Smooth muscle cell (in vitro differentiated cells): ENCODE measurements around the gene RNF133. TPM values are rescaled to one million over a fixed set of nuclear protein-coding genes. Genes with fewer than 3 reads are reported as not detected.

ENCODE experiments used
- DNase-seq: peaks from one replicate; lab custom pipeline; 2025; ENCODE audit not compliant: unreplicated experiment; lab: John Stamatoyannopoulos, UW
- H2AFZ ChIP-seq: fragments of 200-600 bp; sonication (generic); 2 replicates; pipeline ENCODE4 v1.6.0; 2016; ENCODE audit warnings: antibody characterized with exemption, low read depth, mild to moderate bottlenecking
- H3F3A ChIP-seq: fragments of 200-600 bp; sonication (generic); 2 replicates; pipeline ENCODE4 v1.6.0; 2017; ENCODE audit warnings: antibody characterized with exemption, low read depth
- H3K27ac ChIP-seq: fragments of 200-600 bp; sonication (generic); 2 replicates; pipeline ENCODE4 v1.5.1; 2016; ENCODE audit warnings: low read depth, mild to moderate bottlenecking
- H3K27me3 ChIP-seq: fragments of 200-600 bp; sonication (generic); 2 replicates; pipeline ENCODE4 v1.6.1; 2016; ENCODE audit warnings: low read depth, mild to moderate bottlenecking
- H3K36me3 ChIP-seq: fragments of 200-600 bp; sonication (generic); 2 replicates; pipeline ENCODE4 v1.5.1; 2016; ENCODE audit warnings: low read depth
- H3K4me1 ChIP-seq: fragments of 200-600 bp; sonication (generic); 2 replicates; pipeline ENCODE4 v1.5.1; 2016; ENCODE audit warnings: low read depth
- H3K4me2 ChIP-seq: fragments of 200-600 bp; sonication (generic); 2 replicates; pipeline ENCODE4 v1.6.0; 2016; ENCODE audit warnings: mild to moderate bottlenecking
- H3K4me3 ChIP-seq: fragments of 200-600 bp; sonication (generic); 2 replicates; pipeline ENCODE4 v1.5.1; 2016; ENCODE audit warnings: mild to moderate bottlenecking
- H3K79me2 ChIP-seq: fragments of 200-600 bp; sonication (generic); 2 replicates; pipeline ENCODE4 v1.6.0; 2016; ENCODE audit warnings: low read depth, mild to moderate bottlenecking
- H3K9ac ChIP-seq: fragments of 200-600 bp; sonication (generic); 2 replicates; pipeline ENCODE4 v1.6.0; 2016; ENCODE audit warnings: low read depth
- H3K9me3 ChIP-seq: fragments of 200-600 bp; sonication (generic); replicated peaks from 2 replicates; pipeline ENCODE4 v1.5.1; 2016; ENCODE audit warnings: low read depth
- H4K20me1 ChIP-seq: fragments of 200-600 bp; sonication (generic); 2 replicates; pipeline ENCODE4 v1.6.0; 2016; ENCODE audit warnings: low read depth
- CTCF ChIP-seq: fragments of 200-600 bp; sonication (generic); IDR thresholded peaks from 2 replicates; pipeline ENCODE4 v1.5.1; 2017; ENCODE audit warnings: borderline replicate concordance, mild to moderate bottlenecking, antibody characterized with exemption; ENCODE audit not compliant: insufficient read depth, poor library complexity, severe bottlenecking
- WGBS: methylation state at CpG from one replicate; pipeline ENCODE4 v1.1.7; 2016; ENCODE audit warnings: low lambda C conversion rate; 5-methylcytosine and 5-hydroxymethylcytosine counted together
- polyA plus RNA-seq: library from polyadenylated mRNA; unstranded; fragments of >200 nt; fragmentation: Nextera tagmentation; extraction: Ambion mirVana; gene quantifications from 2 replicates; pipeline ENCODE4 v1.2.1, GENCODE V29; 2016
- total RNA-seq: library from RNA; depleted of rRNA; stranded (reverse); fragments of >200 nt; gene quantifications from 2 replicates; pipeline ENCODE4 v1.2.3, GENCODE V29; 2014

Gene RNF133
- total and polyA plus RNA-seq, 2 experiments from 2014 or later: 0.36 TPM; not detected in 1

- WGBS: 89% methylated on average over 2 of the region's 2 CpGs
- no peak overlapping the region for H3K27ac ChIP-seq
- no peak for TF ChIP-seq CTCF
Measured at GRCh38 chr7:122658856-122659255, 40.1 kb downstream of the RNF133 start.

GRCh38 chr7:122653685-122654084, 45.2 kb downstream of the RNF133 start:
- no peaks in the 10 kb centered on the region for H3K36me3 ChIP-seq
- no peaks in the 10 kb centered on the region for H4K20me1 ChIP-seq
- H3K27me3 ChIP-seq: no peaks in the 10 kb centered on the region
- 90% methylated on average over 5 of the region's 5 CpGs for WGBS
- H3K4me1 ChIP-seq: no peaks in the 10 kb centered on the region
- no peaks in the 10 kb centered on the region for H3F3A ChIP-seq
- no peak for TF ChIP-seq CTCF
- no peaks in the 10 kb centered on the region for H3K9me3 ChIP-seq
- H2AFZ ChIP-seq: no peak overlapping the region
- H3K4me3 ChIP-seq: no peak overlapping the region
- H3K27ac ChIP-seq: no peak overlapping the region
- no peaks in the 10 kb centered on the region for H3K79me2 ChIP-seq
- no peak for DNase-seq
- no peak overlapping the region for H3K4me2 ChIP-seq
- no peak overlapping the region for H3K9ac ChIP-seq

More at GRCh38 chr7:122658856-122659255, 40.1 kb downstream of the RNF133 start:
- Histone ChIP-seq H3F3A (no peaks in the 10 kb centered on the region), H3K4me1 (no peaks in the 10 kb centered on the region), H3K9me3 (no peaks in the 10 kb centered on the region), H4K20me1 (no peaks in the 10 kb centered on the region), H2AFZ (no peak overlapping the region), H3K4me2 (no peak overlapping the region), H3K79me2 (no peaks in the 10 kb centered on the region), H3K4me3 (no peak overlapping the region), H3K9ac (no peak overlapping the region), H3K36me3 (no peaks in the 10 kb centered on the region), H3K27me3 (no peaks in the 10 kb centered on the region)
- no peak for DNase-seq

GRCh38 chr7:122652876-122653275, 46.0 kb downstream of the RNF133 start:
- H3K4me2 ChIP-seq: no peak overlapping the region

More at GRCh38 chr7:122652876-122653275, 46.0 kb downstream of the RNF133 start:
- DNase-seq: no peak
- Histone ChIP-seq H3K9me3 (no peaks in the 10 kb centered on the region), H3K27ac (no peak overlapping the region), H2AFZ (no peak overlapping the region), H4K20me1 (no peaks in the 10 kb centered on the region), H3K27me3 (no peaks in the 10 kb centered on the region), H3K4me1 (no peaks in the 10 kb centered on the region), H3F3A (no peaks in the 10 kb centered on the region), H3K4me3 (no peak overlapping the region), H3K36me3 (no peaks in the 10 kb centered on the region), H3K9ac (no peak overlapping the region), H3K79me2 (no peaks in the 10 kb centered on the region)
- 40% methylated on average over 4 of the region's 4 CpGs for WGBS
- no peak for TF ChIP-seq CTCF
